H9 (cell line): Measurements from ENCODE around the gene SRC. TPM values are rescaled to one million over a fixed set of nuclear protein-coding genes. Genes with fewer than 3 reads are reported as not detected.

ENCODE experiments used
- DNase-seq: peaks from one replicate; pipeline ENCODE4 v3.0.0-alpha.2; 2017
- H2AFZ ChIP-seq: one replicate; pipeline ENCODE4 v1.6.1; 2013; ENCODE audit warnings: mild to moderate bottlenecking, low read length, control low read depth, moderate library complexity
- H2AK5ac ChIP-seq: 2 replicates; pipeline ENCODE4 v1.6.1; 2013; ENCODE audit warnings: low read length, control low read depth, mixed read lengths; ENCODE audit not compliant: insufficient read length
- H2BK120ac ChIP-seq: one replicate; pipeline ENCODE4 v1.6.1; 2013; ENCODE audit warnings: low read depth, mild to moderate bottlenecking, low read length, control low read depth, inconsistent platforms; ENCODE audit not compliant: poor library complexity, severe bottlenecking
- H2BK12ac ChIP-seq: 2 replicates; pipeline ENCODE4 v1.6.1; 2013; ENCODE audit warnings: low read length, control low read depth, mixed read lengths, low read depth; ENCODE audit not compliant: insufficient read length
- H2BK15ac ChIP-seq: 2 replicates; pipeline ENCODE4 v1.6.1; 2013; ENCODE audit warnings: low read depth, low read length, control low read depth
- H2BK20ac ChIP-seq: one replicate; pipeline ENCODE4 v1.6.1; 2013; ENCODE audit warnings: low read depth, mild to moderate bottlenecking, low read length, control low read depth, inconsistent platforms; ENCODE audit not compliant: poor library complexity, severe bottlenecking
- H2BK5ac ChIP-seq: 2 replicates; pipeline ENCODE4 v1.6.1; 2013; ENCODE audit warnings: low read length, control low read depth, mixed read lengths; ENCODE audit not compliant: insufficient read length
- H3K14ac ChIP-seq: 2 replicates; pipeline ENCODE4 v1.6.1; 2013; ENCODE audit warnings: low read length, control low read depth; ENCODE audit not compliant: insufficient read depth
- H3K18ac ChIP-seq: 2 replicates; pipeline ENCODE4 v1.6.1; 2013; ENCODE audit warnings: low read depth, mild to moderate bottlenecking, mixed read lengths, low read length, control low read depth; ENCODE audit not compliant: insufficient read length
- H3K23ac ChIP-seq: 2 replicates; pipeline ENCODE4 v1.6.1; 2013; ENCODE audit warnings: low read length, control low read depth, mixed read lengths, low read depth; ENCODE audit not compliant: insufficient read length
- H3K23me2 ChIP-seq: 2 replicates; pipeline ENCODE4 v1.6.1; 2013; ENCODE audit warnings: low read depth, mild to moderate bottlenecking, mixed read lengths, low read length, control low read depth; ENCODE audit not compliant: insufficient read length, poor library complexity, severe bottlenecking
- H3K27ac ChIP-seq: 2 replicates; pipeline ENCODE4 v1.5.1; 2013; ENCODE audit warnings: low read length, control low read depth, mixed read lengths, low read depth; ENCODE audit not compliant: insufficient read length
- H3K27me3 ChIP-seq: 2 replicates; pipeline ENCODE4 v1.6.1; 2013; ENCODE audit warnings: low read length, control low read depth, inconsistent platforms; ENCODE audit not compliant: insufficient read depth
- H3K4ac ChIP-seq: 2 replicates; pipeline ENCODE4 v1.6.1; 2013; ENCODE audit warnings: low read depth, mild to moderate bottlenecking, control low read depth, inconsistent platforms, low read length, moderate library complexity
- H3K4me1 ChIP-seq: 2 replicates; pipeline ENCODE4 v1.6.1; 2013; ENCODE audit warnings: low read length, control low read depth, inconsistent platforms; ENCODE audit not compliant: insufficient read depth
- H3K4me2 ChIP-seq: 2 replicates; pipeline ENCODE4 v1.6.1; 2013; ENCODE audit warnings: low read length, control low read depth, mixed read lengths; ENCODE audit not compliant: insufficient read length, insufficient read depth
- H3K56ac ChIP-seq: 2 replicates; pipeline ENCODE4 v1.6.1; 2013; ENCODE audit warnings: low read depth, mild to moderate bottlenecking, mixed read lengths, low read length, control low read depth; ENCODE audit not compliant: insufficient read length
- H3K79me1 ChIP-seq: 2 replicates; pipeline ENCODE4 v1.6.1; 2013; ENCODE audit warnings: low read depth, mild to moderate bottlenecking, moderate library complexity, low read length, control low read depth, inconsistent platforms; ENCODE audit not compliant: insufficient read depth, poor library complexity, severe bottlenecking
- H3K79me2 ChIP-seq: 2 replicates; pipeline ENCODE4 v1.6.1; 2013; ENCODE audit warnings: low read length, control low read depth, inconsistent platforms; ENCODE audit not compliant: insufficient read depth
- H3K9ac ChIP-seq: 2 replicates; pipeline ENCODE4 v1.6.1; 2013; ENCODE audit warnings: low read length, control low read depth, mixed read lengths; ENCODE audit not compliant: insufficient read length; ENCODE audit errors: extremely low read depth
- H3K9me3 ChIP-seq: one replicate; pipeline ENCODE4 v1.6.1; 2013; ENCODE audit warnings: low read depth, low read length, inconsistent platforms; ENCODE audit not compliant: control insufficient read depth
- H3T11ph ChIP-seq: one replicate; pipeline ENCODE4 v1.6.1; 2013; ENCODE audit warnings: mild to moderate bottlenecking, low read length, control low read depth, inconsistent platforms
- H4K20me1 ChIP-seq: one replicate; pipeline ENCODE4 v1.6.1; 2013; ENCODE audit not compliant: control insufficient read depth, insufficient read length, insufficient read depth
- H4K5ac ChIP-seq: 2 replicates; pipeline ENCODE4 v1.6.1; 2013; ENCODE audit warnings: low read depth, mild to moderate bottlenecking, mixed read lengths, low read length, control low read depth; ENCODE audit not compliant: insufficient read length
- H4K8ac ChIP-seq: replicated peaks from 2 replicates; pipeline ENCODE4 v1.6.1; 2013; ENCODE audit warnings: low read length, control low read depth, mixed read lengths, low read depth; ENCODE audit not compliant: insufficient read length
- H4K91ac ChIP-seq: 2 replicates; pipeline ENCODE4 v1.6.1; 2013; ENCODE audit warnings: low read depth, mild to moderate bottlenecking, moderate library complexity, mixed read lengths, low read length, control low read depth; ENCODE audit not compliant: insufficient read length
- H3K27ac Mint-ChIP-seq, 3 experiments: 2 replicates in 2 of 3; 3 replicates in 1 of 3; pipeline ENCODE4 v1.8.0; 2020 to 2021; ENCODE audit warnings: mixed read lengths in 3 of 3, mild to moderate bottlenecking in 1 of 3, moderate library complexity in 1 of 3
- H3K27me3 Mint-ChIP-seq: 2 replicates; pipeline ENCODE4 v1.8.0; 2021; ENCODE audit warnings: low read depth, mild to moderate bottlenecking, moderate library complexity, mixed read lengths
- H3K36me3 Mint-ChIP-seq, 3 experiments: 2 replicates in 2 of 3; 3 replicates in 1 of 3; pipeline ENCODE4 v1.8.0; 2020 to 2021; ENCODE audit warnings: low read depth in 3 of 3, mixed read lengths in 3 of 3; ENCODE audit not compliant: insufficient read depth in 1 of 3
- H3K4me1 Mint-ChIP-seq, 2 experiments: 2 replicates each; pipeline ENCODE4 v1.8.0; 2020; ENCODE audit warnings: mixed read lengths in 2 of 2
- H3K4me3 Mint-ChIP-seq, 2 experiments: 2 replicates in 1 of 2; 3 replicates in 1 of 2; pipeline ENCODE4 v1.8.0; 2020 to 2021; ENCODE audit warnings: mild to moderate bottlenecking in 2 of 2, mixed read lengths in 2 of 2, moderate library complexity in 1 of 2
- H3K9me3 Mint-ChIP-seq, 2 experiments: 2 replicates in 1 of 2; 3 replicates in 1 of 2; pipeline ENCODE4 v1.8.0; 2020; ENCODE audit warnings: mild to moderate bottlenecking in 2 of 2, mixed read lengths in 2 of 2, moderate library complexity in 1 of 2
- CTCF ChIP-seq: fragments of 200-600 bp; sonication (generic); conservative IDR thresholded peaks from 3 replicates; pipeline ENCODE4 v1.8.0; 2021; ENCODE audit warnings: antibody characterized with exemption, mild to moderate bottlenecking
- WGBS: extraction: QIAGEN DNeasy Blood & Tissue Kit; methylation state at CpG from one replicate; pipeline ENCODE4 v1.1.7; 2013; ENCODE audit warnings: missing lambda C conversion rate, low lambda C conversion rate, mixed read lengths; ENCODE audit not compliant: insufficient read length; ENCODE audit errors: extremely low coverage; 5-methylcytosine and 5-hydroxymethylcytosine counted together
- total RNA-seq: library from RNA; stranded (reverse); gene quantifications from 2 replicates; pipeline ENCODE4 v1.2.1, GENCODE V29; 2021

Gene SRC
- total RNA-seq, 1 experiment from 2014 or later: 44.5 TPM

- Histone ChIP-seq H2BK120ac (no peak overlapping the region), H2AFZ (no peak overlapping the region), H4K20me1 (no peaks in the 10 kb centered on the region), H3K27me3 (no peaks in the 10 kb centered on the region), H3K14ac (no peak overlapping the region), H2AK5ac (no peak overlapping the region), H3K4me1 (no peaks in the 10 kb centered on the region), H3K79me1 (peaks cover 3% of the 10 kb centered on the region), H3K9ac (no peak overlapping the region), H3K56ac (no peak overlapping the region), H3K27ac (no peak overlapping the region), H3K23me2 (no peaks in the 10 kb centered on the region), H3K4me2 (no peak overlapping the region), H3K4ac (no peak overlapping the region), H3T11ph (no peak overlapping the region), H2BK12ac (no peak overlapping the region), H2BK20ac (no peak overlapping the region), H2BK15ac (no peak overlapping the region), H3K9me3 (no peaks in the 10 kb centered on the region), H3K23ac (no peak overlapping the region), H3K18ac (no peak overlapping the region), H4K91ac (no peak overlapping the region), H3K79me2 (peaks cover 2% of the 10 kb centered on the region; the same call in 1 of the 2 replicates), H4K8ac (no peak overlapping the region), H4K5ac (no peak overlapping the region), H2BK5ac (no peak overlapping the region)
- Mint-ChIP-seq H3K27me3 (no peaks in the 10 kb centered on the region), H3K27ac (no peak overlapping the region; a peak in 1 of 7 replicates), H3K9me3 (no peaks in the 10 kb centered on the region; a peak in 1 of 5 replicates), H3K4me3 (no peak overlapping the region), H3K36me3 (peaks cover 14 to 17% (median 16%) of the 10 kb centered on the region in 3 experiments), H3K4me1 (peaks cover 7 to 13% of the 10 kb centered on the region in 2 experiments)
- DNase-seq: no peak
- no CpG with 5 or more reads among the region's 8 CpGs for whole genome bisulfite sequencing
- no peak for TF ChIP-seq CTCF
Observed at GRCh38 chr20:37361336-37361735, 15.4 kb downstream of the SRC start.
